ENCODE data around the gene TCF12.

TCF12 gene

DNA sequence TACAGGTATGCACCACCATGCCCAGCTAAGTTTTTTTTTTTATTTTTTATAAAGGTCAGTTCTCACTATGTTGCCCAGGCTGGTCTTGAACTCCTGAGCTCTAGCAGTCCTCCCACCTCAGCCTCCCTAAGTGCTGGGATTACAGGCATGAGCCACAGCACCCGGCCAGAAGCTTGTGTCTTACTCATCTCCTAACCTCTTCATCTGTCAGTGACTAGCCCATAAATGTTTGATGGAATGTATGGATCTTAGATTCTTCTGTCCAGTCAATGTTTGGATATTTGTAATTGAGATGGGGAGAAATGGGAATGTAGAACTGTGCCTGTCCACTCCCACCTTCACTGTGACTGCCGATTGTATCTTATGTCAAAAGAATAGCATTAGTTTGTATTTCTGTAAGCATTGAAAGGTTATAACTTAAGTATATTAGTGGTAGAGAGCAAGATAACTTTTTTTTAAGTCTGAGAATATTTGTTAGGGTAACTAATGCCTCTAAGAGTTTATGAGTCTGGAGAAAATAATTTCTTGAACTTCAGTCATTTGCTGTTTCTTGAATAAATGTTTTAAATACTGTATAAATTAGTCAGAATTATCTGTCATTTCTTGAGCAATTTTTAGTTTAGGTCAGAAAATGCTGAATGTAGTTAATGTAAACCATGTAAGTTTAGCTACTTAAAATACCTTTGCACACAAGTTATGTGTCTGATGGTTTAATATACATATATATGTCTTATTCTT, 242.5 kb downstream of the TCF12 start:
- no peak for TF ChIP-seq CTCF (IDR thresholded peaks at IDR 0.05)

- no peak for TF ChIP-seq CTCF (IDR thresholded peaks at IDR 0.05)
These were observed 247.5 kb downstream of the TCF12 start for GRCh38 chr15:57165992-57166391.

- no peak for TF ChIP-seq CTCF (IDR thresholded peaks at IDR 0.05)
These were observed 249.5 kb downstream of the TCF12 start for GRCh38 chr15:57167821-57168395.

DNA sequence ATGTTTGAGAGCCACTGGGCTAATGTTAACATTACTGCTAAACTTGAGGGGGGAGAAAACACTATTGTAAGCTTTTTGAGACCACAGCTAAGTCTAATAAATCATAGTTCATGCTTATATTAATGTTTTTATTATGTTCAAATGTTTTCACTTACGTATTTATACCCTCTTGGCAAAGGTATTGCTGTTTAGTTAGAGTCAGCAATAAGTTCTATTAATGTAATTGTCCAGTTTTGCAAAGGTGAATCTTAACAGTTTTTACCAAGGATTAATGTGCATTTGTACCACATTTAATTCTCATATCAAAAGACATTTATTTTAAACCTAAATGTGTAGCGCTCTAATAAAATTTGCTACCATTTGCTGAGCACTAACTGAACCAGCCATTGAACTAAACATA, 251.2 kb downstream of the TCF12 start:
- TF ChIP-seq CTCF (IDR thresholded peaks at IDR 0.05), result no peak

- no peak for TF ChIP-seq CTCF (IDR thresholded peaks at IDR 0.05)
These were observed 253.0 kb downstream of the TCF12 start for GRCh38 chr15:57171426-57171825.

DNA sequence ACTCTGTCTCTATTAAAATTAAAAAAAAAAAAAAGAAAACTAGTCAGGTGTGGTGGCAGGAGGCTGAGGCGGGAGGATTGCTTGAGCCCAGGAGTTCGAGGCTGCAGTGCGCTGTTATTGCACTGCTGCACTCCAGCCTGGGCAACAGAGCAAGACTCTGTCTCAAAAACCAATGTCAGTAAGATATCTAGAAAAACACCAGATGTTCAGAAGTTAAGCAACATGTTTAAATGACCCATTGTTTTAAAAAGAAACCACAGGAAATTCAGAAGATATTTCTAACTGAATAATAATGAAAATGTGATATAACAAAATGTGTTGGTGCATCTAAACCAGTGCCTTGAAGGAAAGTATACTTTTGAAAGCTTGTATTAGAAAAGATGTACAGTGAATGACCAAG, 254.5 kb downstream of the TCF12 start:
- no peak for TF ChIP-seq CTCF (IDR thresholded peaks at IDR 0.05)

GRCh38 chr15:57183041-57183440, 264.6 kb downstream of the TCF12 start:
- TF ChIP-seq CTCF (IDR thresholded peaks at IDR 0.05), result no peak

All from LNCAP (cell line).